HCT116 (cell line): ENCODE data around the gene IGSF21. TPM values are rescaled to one million over a fixed set of nuclear protein-coding genes. Genes with fewer than 3 reads are reported as not detected.

Experiments used
- ATAC-seq: fragments of 200-7000 bp; cut with Tn5 transposase; 2 replicates; pipeline ENCODE4 v1.9.1; 2020; ENCODE audit warnings: mild to moderate bottlenecking, moderate library complexity
- BruUV-seq: library from RNA; stranded (reverse); fragments of 400-500 nt; replicated peaks from 2 replicates; lab custom pipeline; 2021; lab: Mats Ljungman, UMichigan
- CTCF ChIA-PET: fragments of 300-600 bp; sonication (Branson Sonifier 250); formaldehyde crosslinking; loops from one replicate; lab custom pipeline; 2021; ENCODE audit warnings: antibody characterized with exemption; lab: Charles Lee
- POLR2A ChIA-PET: fragments of 300-600, 350-600 bp; sonication (Branson Sonifier 250); formaldehyde crosslinking; loops from one replicate; lab custom pipeline; 2021; ENCODE audit warnings: antibody characterized with exemption; lab: Charles Lee
- RAD21 ChIA-PET, 2 experiments: fragments of 300-600 bp; sonication (Branson Sonifier 250); formaldehyde crosslinking; loops; one replicate each; lab custom pipeline; 2023; ENCODE audit warnings: low total read pairs in 2 of 2; ENCODE audit not compliant: uncharacterized antibody in 2 of 2, unreplicated experiment in 2 of 2, low non-redundant PET in 1 of 2; lab: Charles Lee
- DNase-seq: peaks from one replicate; pipeline ENCODE4 v3.0.0-alpha.2; 2010; ENCODE audit warnings: low read depth, low spot score
- H2AFZ ChIP-seq: fragments of 200-600 bp; shearing (Covaris generic), sonication (generic); 2 replicates; pipeline ENCODE4 v1.6.1; 2017; ENCODE audit warnings: low read depth, mixed run types, mixed read lengths, antibody characterized with exemption, low read length; ENCODE audit not compliant: poor library complexity, severe bottlenecking
- H3K27ac ChIP-seq: 2 replicates; pipeline ENCODE4 v1.5.1; 2012; ENCODE audit warnings: low read depth, low read length
- H3K27me3 ChIP-seq: fragments of 200-600 bp; sonication (generic); 2 replicates; pipeline ENCODE4 v1.6.1; 2016; ENCODE audit warnings: mixed run types, low read length, mixed read lengths; ENCODE audit not compliant: insufficient read depth
- H3K36me3 ChIP-seq, 2 experiments: fragments of 200-500 bp in 1 of 2; fragments of 200-600 bp in 1 of 2; sonication (Bioruptor generic) in 1 of 2; sonication (generic) in 1 of 2; 2 replicates each; pipeline versions ENCODE4 v1.5.1 to v1.6.1; 2014 to 2016; ENCODE audit warnings: low read length in 2 of 2, inconsistent platforms in 1 of 2, mixed read lengths in 1 of 2, mixed run types in 1 of 2; ENCODE audit not compliant: insufficient read depth in 2 of 2, control insufficient read depth in 1 of 2
- H3K4me1 ChIP-seq, 2 experiments: fragments of 200-600 bp in 1 of 2; sonication (generic) in 1 of 2; 2 replicates each; pipeline versions ENCODE4 v1.5.1 to v1.6.1; 2012 to 2017; ENCODE audit warnings: low read length in 2 of 2, inconsistent platforms in 1 of 2, mild to moderate bottlenecking in 1 of 2, mixed read lengths in 1 of 2, mixed run types in 1 of 2, moderate library complexity in 1 of 2; ENCODE audit not compliant: insufficient read depth in 2 of 2, control insufficient read depth in 1 of 2
- H3K4me2 ChIP-seq: fragments of 200-600 bp; sonication (generic); 2 replicates; pipeline ENCODE4 v1.6.1; 2017; ENCODE audit warnings: mixed run types, low read length, mixed read lengths
- H3K4me3 ChIP-seq, 2 experiments: fragments of 200-600 bp in 1 of 2; sonication (generic) in 1 of 2; replicated peaks in 1 of 2; 2 replicates each; pipeline ENCODE4 v1.5.1; 2011 to 2016; ENCODE audit warnings: low read length in 2 of 2, control low read depth in 1 of 2, low read depth in 1 of 2, mild to moderate bottlenecking in 1 of 2, mixed read lengths in 1 of 2, mixed run types in 1 of 2
- H3K79me2 ChIP-seq: fragments of 200-600 bp; sonication (generic); 2 replicates; pipeline ENCODE4 v1.6.1; 2017; ENCODE audit warnings: mild to moderate bottlenecking, mixed run types, low read length, moderate library complexity, mixed read lengths; ENCODE audit not compliant: insufficient read depth
- H3K9ac ChIP-seq: fragments of 200-600 bp; sonication (generic); 2 replicates; pipeline ENCODE4 v1.6.1; 2016; ENCODE audit warnings: low read length, mixed read lengths
- H3K9me2 ChIP-seq: fragments of 200-600 bp; sonication (generic), shearing (Covaris generic); 2 replicates; pipeline ENCODE4 v1.6.1; 2017; ENCODE audit warnings: mixed run types, mild to moderate bottlenecking, moderate library complexity; ENCODE audit not compliant: insufficient read depth
- H3K9me3 ChIP-seq, 2 experiments: fragments of 200-500 bp in 1 of 2; fragments of 200-600 bp in 1 of 2; sonication (Bioruptor generic) in 1 of 2; sonication (generic) in 1 of 2; 2 replicates each; pipeline ENCODE4 v1.6.1; 2014 to 2017; ENCODE audit warnings: low read length in 2 of 2, mixed read lengths in 2 of 2, inconsistent platforms in 1 of 2, low read depth in 1 of 2, mild to moderate bottlenecking in 1 of 2, mixed run types in 1 of 2, moderate library complexity in 1 of 2; ENCODE audit not compliant: control insufficient read depth in 1 of 2, insufficient read depth in 1 of 2
- H4K20me1 ChIP-seq: fragments of 200-600 bp; sonication (generic), shearing (Covaris generic); 2 replicates; pipeline ENCODE4 v1.6.1; 2017; ENCODE audit warnings: mixed run types, mild to moderate bottlenecking, moderate library complexity; ENCODE audit not compliant: insufficient read depth
- CEBPB ChIP-seq: IDR thresholded peaks from 2 replicates; pipeline ENCODE4 v1.6.1; 2012; ENCODE audit warnings: low read depth
- CTCF ChIP-seq, 3 experiments: fragments of 200-600 bp in 1 of 3; sonication (generic) in 1 of 3; IDR thresholded peaks in 2 of 3; conservative IDR thresholded peaks in 1 of 3; 2 replicates each; pipeline ENCODE4 v1.5.1; 2012 to 2017; ENCODE audit warnings: low read depth in 2 of 3, low read length in 2 of 3, antibody characterized with exemption in 1 of 3, borderline replicate concordance in 1 of 3, control low read depth in 1 of 3, mild to moderate bottlenecking in 1 of 3, mixed read lengths in 1 of 3, mixed run types in 1 of 3, moderate library complexity in 1 of 3; ENCODE audit not compliant: insufficient read depth in 1 of 3
- EGR1 ChIP-seq: IDR thresholded peaks from 2 replicates; pipeline ENCODE4 v1.6.1; 2012; ENCODE audit warnings: low read depth
- EZH2 ChIP-seq: fragments of 200-600 bp; sonication (generic); IDR thresholded peaks from 2 replicates; pipeline ENCODE4 v1.6.1; 2017; ENCODE audit warnings: antibody characterized with exemption, mixed run types
- EZH2phosphoT487 ChIP-seq: fragments of 200-600 bp; IDR thresholded peaks from 2 replicates; pipeline ENCODE4 v1.6.1; 2018; ENCODE audit warnings: antibody characterized with exemption, borderline replicate concordance
- JUND ChIP-seq: IDR thresholded peaks from 2 replicates; pipeline ENCODE4 v1.6.1; 2012
- REST ChIP-seq: IDR thresholded peaks from 2 replicates; pipeline ENCODE4 v1.6.1; 2012; ENCODE audit warnings: low read depth
- SIN3A ChIP-seq: IDR thresholded peaks from 2 replicates; pipeline ENCODE4 v1.6.1; 2012; ENCODE audit warnings: low read depth
- SRF ChIP-seq: IDR thresholded peaks from 2 replicates; pipeline ENCODE4 v1.6.1; 2012; ENCODE audit warnings: low read depth
- YY1 ChIP-seq: IDR thresholded peaks from 2 replicates; pipeline ENCODE4 v1.6.1; 2011; ENCODE audit warnings: low read length, low read depth, moderate library complexity, mild to moderate bottlenecking; ENCODE audit not compliant: insufficient replicate concordance; ENCODE audit errors: extremely low read depth
- ZFX ChIP-seq: fragments of 450-650 bp; IDR thresholded peaks from 2 replicates; pipeline ENCODE4 v1.6.1; 2017
- intact Hi-C: fragments of 100-400 bp; cut with micrococcal nuclease; formaldehyde crosslinking; loops from 2 replicates; pipeline ENCODE4 v1.10.0; 2022
- total RNA-seq: library from RNA; stranded (reverse); gene quantifications from one replicate; pipeline ENCODE4 v1.2.1, GENCODE V29; 2021; ENCODE audit not compliant: unreplicated experiment

IGSF21 gene
- total RNA-seq, 1 experiment from 2014 or later: not detected

- CTCF ChIA-PET: no interaction called here
- no peak overlapping the region for H3K4me2 ChIP-seq
- H4K20me1 ChIP-seq: no peaks in the 10 kb centered on the region
- no peak overlapping the region for H3K9ac ChIP-seq
- H3K4me1 ChIP-seq: no peaks in the 10 kb centered on the region
- no peaks in the 10 kb centered on the region for H3K36me3 ChIP-seq
- RAD21 ChIA-PET: no interaction called here
- peaks cover 48% of the 10 kb centered on the region for H3K27me3 ChIP-seq
- H3K27ac ChIP-seq: no peak overlapping the region
- TF ChIP-seq CTCF (IDR thresholded peaks at IDR 0.05 in 2 of 3, conservative IDR thresholded peaks at IDR 0.05 in 1 of 3; ENCODE audit: borderline replicate concordance in 1 of 3, insufficient read depth in 1 of 3, low read depth in 2 of 3, low read length in 2 of 3) (no peak), EZH2 (no peak), EGR1 (no peak)
- no peak overlapping the region for H2AFZ ChIP-seq
- H3K79me2 ChIP-seq: no peaks in the 10 kb centered on the region
- no peaks in the 10 kb centered on the region for H3K9me2 ChIP-seq
- intact Hi-C loops: no loop called here
- ATAC-seq (no peak), DNase-seq (no peak)
- POLR2A ChIA-PET: no interaction called here
- no peak overlapping the region for H3K4me3 ChIP-seq
- no peaks in the 10 kb centered on the region for H3K9me3 ChIP-seq
- no TSS peak for BruUV-seq
These were observed 13.6 kb downstream of the IGSF21 start for GRCh38 chr1:18121072-18121820.

- Histone ChIP-seq H3K27me3 (peaks cover 35% of the 10 kb centered on the region), H3K27ac (no peak overlapping the region), H3K4me2 (no peak overlapping the region), H4K20me1 (no peaks in the 10 kb centered on the region), H3K9me3 (no peaks in the 10 kb centered on the region), H3K9ac (no peak overlapping the region), H3K4me3 (no peak overlapping the region), H2AFZ (no peak overlapping the region), H3K79me2 (no peaks in the 10 kb centered on the region), H3K36me3 (no peaks in the 10 kb centered on the region), H3K9me2 (no peaks in the 10 kb centered on the region), H3K4me1 (no peaks in the 10 kb centered on the region)
- no TSS peak for BruUV-seq
- ATAC-seq (no peak), DNase-seq (no peak)
- RAD21 ChIA-PET: no interaction called here
- POLR2A ChIA-PET: no interaction called here
- intact Hi-C loops: no loop called here
- CTCF ChIA-PET: no interaction called here
- no peak for TF ChIP-seq EGR1
- TF ChIP-seq ZFX: no peak
- no peak for TF ChIP-seq YY1
- TF ChIP-seq JUND: no peak
- TF ChIP-seq CTCF (IDR thresholded peaks at IDR 0.05 in 2 of 3, conservative IDR thresholded peaks at IDR 0.05 in 1 of 3; ENCODE audit: borderline replicate concordance in 1 of 3, insufficient read depth in 1 of 3, low read depth in 2 of 3, low read length in 2 of 3): no peak
- no peak for TF ChIP-seq SRF
- TF ChIP-seq CEBPB: no peak
- TF ChIP-seq SIN3A: no peak
- no peak for TF ChIP-seq REST
- TF ChIP-seq EZH2phosphoT487: no peak
These were observed 15.9 kb downstream of the IGSF21 start for GRCh38 chr1:18123467-18123992.
